HG03025 (cell line): ENCODE results near the gene ATP9B.
"Not testable (repeated sequence)": the region's sequence is repeated elsewhere in the genome, so short reads cannot be mapped to it uniquely, and the experiment has no call there.

ENCODE experiments used
- ATAC-seq: cut with Tn5 transposase; IDR thresholded peaks from one replicate; pipeline ENCODE4 v1.9.1; 2021; ENCODE audit warnings: mild to moderate bottlenecking, moderate library complexity; ENCODE audit not compliant: unreplicated experiment, low FRiP score

ATP9B gene

GRCh38 chr18:79133724-79134123 is 64.5 kb downstream of the ATP9B start:
- no peak for ATAC-seq

- ATAC-seq, result no peak
These were observed 66.7 kb downstream of the ATP9B start for GRCh38 chr18:79135924-79136323.

- no peak for ATAC-seq
These were observed 67.5 kb downstream of the ATP9B start for GRCh38 chr18:79136742-79137141.

- ATAC-seq, result no peak
These were observed 70.0 kb downstream of the ATP9B start for GRCh38 chr18:79139206-79139605.

- no peak for ATAC-seq
These were observed 77.8 kb downstream of the ATP9B start for GRCh38 chr18:79147014-79147413.

- ATAC-seq, result no peak
These were observed 82.0 kb downstream of the ATP9B start for GRCh38 chr18:79151191-79151590.

- no peak for ATAC-seq
These were observed 87.1 kb downstream of the ATP9B start for GRCh38 chr18:79156327-79156726.

- ATAC-seq, result no peak
These were observed 95.5 kb downstream of the ATP9B start for GRCh38 chr18:79164706-79165105.

GRCh38 chr18:79166702-79167101 is 97.5 kb downstream of the ATP9B start:
- ATAC-seq, result no peak

- ATAC-seq, result no peak
These were observed 98.5 kb downstream of the ATP9B start for GRCh38 chr18:79167526-79168190.

GRCh38 chr18:79169958-79170555 is 100.9 kb downstream of the ATP9B start:
- ATAC-seq, result no peak

- not testable (repeated sequence) for ATAC-seq
These were observed 103.1 kb downstream of the ATP9B start for GRCh38 chr18:79172331-79172730.

GRCh38 chr18:79173742-79174141 is 104.5 kb downstream of the ATP9B start:
- ATAC-seq, result no peak

GRCh38 chr18:79178113-79178531 is 108.9 kb downstream of the ATP9B start:
- no peak for ATAC-seq

GRCh38 chr18:79182047-79182713 is 113.0 kb downstream of the ATP9B start:
- ATAC-seq, result peak; percentile 79

GRCh38 chr18:79185648-79186047 is 116.5 kb downstream of the ATP9B start:
- no peak for ATAC-seq

GRCh38 chr18:79186649-79187048 is 117.5 kb downstream of the ATP9B start:
- peak; percentile 55 for ATAC-seq

- ATAC-seq, result no peak
These were observed 118.5 kb downstream of the ATP9B start for GRCh38 chr18:79187532-79188277.

GRCh38 chr18:79191418-79191817 is 122.2 kb downstream of the ATP9B start:
- no peak for ATAC-seq

GRCh38 chr18:79191956-79192355 is 122.8 kb downstream of the ATP9B start:
- no peak for ATAC-seq

GRCh38 chr18:79193826-79194225 is 124.6 kb downstream of the ATP9B start:
- ATAC-seq, result no peak
